CD4-positive, alpha-beta T cell treated with Interleukin-12 subunit alpha and Interleukin-12 subunit beta, for 1 hour (primary cell): Measurements from ENCODE around the gene ZC3H12A.

Source experiments
- DNase-seq: peaks from one replicate; pipeline ENCODE4 v3.0.0-alpha.2; 2020

Gene ZC3H12A

GRCh38 chr1:37456614-37457013, 17.8 kb upstream of the ZC3H12A start:
- no peak for DNase-seq

GRCh38 chr1:37458551-37458950, 15.8 kb upstream of the ZC3H12A start:
- DNase-seq = peak; percentile 21

GRCh38 chr1:37461698-37462436, 12.5 kb upstream of the ZC3H12A start:
- DNase-seq = no peak

- DNase-seq = no peak
Observed at GRCh38 chr1:37464443-37464842, 9.9 kb upstream of the ZC3H12A start.

- DNase-seq = no peak
Observed at GRCh38 chr1:37465593-37466517, 8.5 kb upstream of the ZC3H12A start.

- DNase-seq = no peak
Observed at GRCh38 chr1:37468037-37468436, 6.3 kb upstream of the ZC3H12A start.

GRCh38 chr1:37469386-37469785, 5.0 kb upstream of the ZC3H12A start:
- no peak for DNase-seq

GRCh38 chr1:37471345-37472231, 2.8 kb upstream of the ZC3H12A start:
- DNase-seq = no peak

- no peak for DNase-seq
Observed at GRCh38 chr1:37472281-37472680, 2.1 kb upstream of the ZC3H12A start.

GRCh38 chr1:37472994-37473393, 1.4 kb upstream of the ZC3H12A start:
- DNase-seq = no peak

GRCh38 chr1:37473431-37474045, 842 bp upstream of the ZC3H12A start:
- DNase-seq = peak; percentile 70

- no peak for DNase-seq
Observed at GRCh38 chr1:37474697-37475379, 458 bp downstream of the ZC3H12A start.

GRCh38 chr1:37475380-37476086, 1.2 kb downstream of the ZC3H12A start:
- peak; percentile 23 for DNase-seq

GRCh38 chr1:37476087-37476452, 1.7 kb downstream of the ZC3H12A start:
- DNase-seq = peak; percentile 15

GRCh38 chr1:37476460-37477197, 2.2 kb downstream of the ZC3H12A start:
- no peak for DNase-seq

- DNase-seq = peak; percentile 93
Observed at GRCh38 chr1:37477198-37477931, 3.0 kb downstream of the ZC3H12A start.

- no peak for DNase-seq
Observed at GRCh38 chr1:37477946-37478345, 3.6 kb downstream of the ZC3H12A start.

- DNase-seq = peak; percentile 53
Observed at GRCh38 chr1:37478451-37478881, 4.1 kb downstream of the ZC3H12A start.

GRCh38 chr1:37478890-37479254, 4.5 kb downstream of the ZC3H12A start:
- peak; percentile 71 for DNase-seq
